HG02610 (cell line): ENCODE results near the gene MSMB.

Experiments used
- ATAC-seq: cut with Tn5 transposase; IDR thresholded peaks from one replicate; pipeline ENCODE4 v1.9.1; 2021; ENCODE audit warnings: mild to moderate bottlenecking, moderate library complexity; ENCODE audit not compliant: unreplicated experiment

The MSMB gene

DNA sequence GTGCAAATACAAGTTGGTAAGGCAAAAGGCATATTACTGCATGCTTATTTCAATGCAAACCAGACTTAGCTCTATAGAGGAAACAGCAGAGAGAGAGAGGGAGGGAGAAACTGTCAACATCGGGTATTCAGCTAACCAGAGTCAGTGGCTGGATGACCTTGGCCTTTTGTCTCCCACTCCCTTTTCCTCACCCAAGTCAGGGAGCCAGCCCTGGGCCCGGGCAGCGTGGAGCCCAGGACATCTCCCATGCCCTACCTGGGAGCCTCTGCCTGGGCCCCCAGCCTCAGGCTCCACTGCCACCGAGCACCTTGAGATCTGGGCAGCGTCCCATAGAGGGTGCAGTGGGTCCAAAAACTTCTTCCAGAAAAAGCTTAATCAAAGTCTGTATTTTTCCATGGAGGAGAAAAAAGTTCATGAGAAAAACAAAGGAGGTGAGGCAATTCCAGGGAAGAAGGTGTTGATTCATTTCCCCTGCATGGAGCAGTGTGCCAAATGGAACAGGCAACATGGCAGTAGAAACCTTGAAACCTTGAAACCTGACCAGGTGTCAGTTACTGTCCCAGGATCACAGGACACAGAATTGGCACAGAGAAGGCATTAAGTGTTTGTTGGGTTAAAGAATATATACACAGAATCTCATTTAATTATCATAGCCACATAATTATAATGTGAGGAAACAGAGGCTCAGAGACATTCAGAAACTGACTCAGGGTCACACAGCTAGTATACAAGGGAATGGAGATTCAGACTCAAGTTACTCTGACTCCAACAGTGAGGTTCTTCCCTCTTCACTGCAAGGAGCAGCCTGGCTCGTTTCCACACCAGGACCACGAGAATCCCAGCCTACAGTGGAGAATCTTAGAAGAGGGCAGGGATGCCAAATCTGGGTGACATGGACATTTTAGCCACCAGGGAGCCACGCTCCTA, 9.9 kb downstream of the MSMB start:
- no peak for ATAC-seq

DNA sequence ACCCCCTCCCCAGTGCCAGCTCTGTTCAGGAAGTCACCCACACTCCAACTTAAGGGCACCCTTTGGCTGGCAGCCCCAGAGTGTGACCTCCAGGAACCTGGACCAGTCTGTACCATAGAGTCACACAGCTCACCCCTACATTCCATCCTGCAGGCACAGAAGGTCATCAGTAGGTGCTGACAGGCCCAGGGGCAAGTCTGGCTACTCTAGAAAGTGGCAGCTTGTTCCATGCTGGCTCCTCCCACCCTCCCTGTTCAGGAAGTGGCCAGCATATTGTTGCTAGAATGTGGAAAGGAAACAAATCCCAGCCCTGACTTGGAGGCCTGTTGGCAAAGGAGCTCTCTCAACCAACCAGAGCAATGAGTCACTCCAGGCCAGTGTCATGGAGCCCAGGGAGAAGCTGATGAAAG, 12.5 kb downstream of the MSMB start:
- ATAC-seq: no peak

DNA sequence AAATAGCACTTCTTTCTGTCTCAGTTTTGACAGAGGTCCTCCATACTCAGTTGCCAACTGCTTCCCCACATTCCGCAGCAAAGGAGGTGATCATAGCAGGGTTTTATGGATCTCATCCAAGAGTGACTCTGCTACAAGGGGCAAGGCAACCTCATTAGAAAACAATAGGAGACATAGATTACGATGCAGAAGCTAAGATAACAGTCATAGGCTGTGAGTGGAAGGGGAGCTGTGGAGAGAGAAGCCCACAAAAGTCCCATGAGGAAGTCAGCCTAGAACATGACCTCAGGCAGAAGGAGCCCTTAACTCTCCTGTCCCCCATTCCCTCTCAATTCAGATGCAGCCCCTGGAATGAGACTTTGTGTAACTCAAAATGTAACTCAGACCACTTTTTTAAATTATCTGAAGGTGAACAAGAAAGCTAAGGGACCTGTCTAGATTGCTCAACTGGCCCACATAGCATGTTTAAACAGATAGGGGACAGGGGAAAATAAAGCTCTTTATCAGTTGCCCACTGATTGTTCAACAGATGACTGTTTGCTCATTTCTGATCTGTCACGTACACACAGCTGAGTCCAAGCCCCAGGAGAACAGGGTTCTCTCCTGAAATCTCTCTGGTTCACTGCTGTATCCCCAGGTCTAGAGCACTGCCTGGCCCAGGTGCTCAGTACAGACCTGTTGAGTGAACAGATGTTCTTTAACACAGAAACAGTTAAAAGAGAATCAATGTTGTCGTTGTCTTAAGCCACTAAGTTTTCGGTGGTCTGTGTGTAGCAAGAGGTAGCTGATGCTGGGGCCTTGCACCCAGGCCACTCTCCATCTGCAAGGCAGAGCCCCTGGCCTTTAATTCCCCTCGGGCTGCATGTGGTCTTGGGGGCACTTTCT, 14.2 kb downstream of the MSMB start:
- no peak for ATAC-seq

DNA sequence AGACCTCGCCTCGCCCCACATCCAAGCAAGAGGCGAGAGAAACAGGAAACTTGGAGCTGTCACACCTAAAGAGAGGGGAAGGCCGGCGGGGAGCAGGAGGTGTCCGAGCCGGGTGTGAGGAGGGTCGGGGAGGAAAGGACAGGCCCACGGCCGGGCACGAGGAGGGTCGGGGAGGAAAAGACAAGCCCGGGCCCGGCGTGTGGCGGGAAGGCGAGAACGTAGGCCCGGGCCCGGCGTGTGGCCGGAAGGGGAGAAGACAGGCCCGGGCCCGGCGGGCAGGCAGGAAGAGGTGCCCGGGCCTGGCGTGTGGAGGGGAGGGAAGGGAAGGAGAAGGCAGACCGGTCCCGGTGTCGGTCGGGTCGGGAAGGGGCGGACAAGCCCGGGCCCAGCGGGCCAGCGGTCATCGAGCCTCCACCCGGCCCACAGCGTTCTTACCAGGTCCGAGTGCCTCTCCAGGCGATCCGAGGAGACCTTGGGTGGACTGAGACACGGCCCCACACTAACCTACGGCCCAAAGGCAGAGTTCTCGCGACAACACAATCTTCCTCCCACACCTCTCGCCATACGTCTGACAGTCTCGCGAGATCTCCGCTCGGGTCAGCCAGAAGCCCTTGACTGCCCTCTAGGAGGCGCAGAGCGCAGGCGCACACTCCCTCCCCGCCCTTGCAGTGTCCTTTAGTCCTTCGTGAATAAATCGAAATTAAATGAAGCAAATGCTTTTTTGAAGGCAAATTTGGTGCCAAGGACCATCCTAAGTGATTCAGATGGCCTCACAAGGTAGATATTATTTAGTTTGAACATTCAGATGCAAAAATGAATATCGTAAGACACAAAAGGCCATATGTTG, 15.8 kb downstream of the MSMB start, which contains the start of gene NCOA4:
NCOA4 (minus strand) TSS at position 533 of the 847 bp plus-strand sequence. CDS start 13,943 bp downstream, outside the sequence.
- ATAC-seq: peak; percentile 98

DNA sequence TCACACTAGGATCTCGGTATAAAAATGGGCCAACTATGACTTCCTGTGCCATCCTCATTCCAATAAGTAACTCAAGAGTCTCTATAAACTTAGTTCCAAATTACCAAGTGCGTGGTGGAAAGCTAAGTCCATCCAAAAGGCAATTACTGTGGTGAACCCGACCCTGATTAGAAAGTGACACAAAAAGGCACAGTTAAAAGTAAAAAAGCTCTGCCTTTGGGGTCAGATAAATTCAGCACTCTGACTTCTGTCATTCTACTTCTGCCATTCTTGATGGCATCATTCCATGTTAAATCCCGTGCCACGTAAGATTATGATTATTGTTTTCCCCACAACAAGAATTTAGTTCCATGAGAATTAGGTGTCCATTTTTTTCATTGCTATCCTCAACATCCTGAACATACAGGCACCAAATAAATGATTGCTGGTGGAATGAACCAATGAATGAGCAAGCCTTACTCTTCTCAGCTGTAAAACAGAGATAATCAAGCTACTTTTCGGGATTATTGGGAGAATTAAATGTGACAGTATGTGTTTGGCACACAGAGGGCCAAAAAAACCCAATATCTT, 16.5 kb downstream of the MSMB start:
- ATAC-seq: no peak

DNA sequence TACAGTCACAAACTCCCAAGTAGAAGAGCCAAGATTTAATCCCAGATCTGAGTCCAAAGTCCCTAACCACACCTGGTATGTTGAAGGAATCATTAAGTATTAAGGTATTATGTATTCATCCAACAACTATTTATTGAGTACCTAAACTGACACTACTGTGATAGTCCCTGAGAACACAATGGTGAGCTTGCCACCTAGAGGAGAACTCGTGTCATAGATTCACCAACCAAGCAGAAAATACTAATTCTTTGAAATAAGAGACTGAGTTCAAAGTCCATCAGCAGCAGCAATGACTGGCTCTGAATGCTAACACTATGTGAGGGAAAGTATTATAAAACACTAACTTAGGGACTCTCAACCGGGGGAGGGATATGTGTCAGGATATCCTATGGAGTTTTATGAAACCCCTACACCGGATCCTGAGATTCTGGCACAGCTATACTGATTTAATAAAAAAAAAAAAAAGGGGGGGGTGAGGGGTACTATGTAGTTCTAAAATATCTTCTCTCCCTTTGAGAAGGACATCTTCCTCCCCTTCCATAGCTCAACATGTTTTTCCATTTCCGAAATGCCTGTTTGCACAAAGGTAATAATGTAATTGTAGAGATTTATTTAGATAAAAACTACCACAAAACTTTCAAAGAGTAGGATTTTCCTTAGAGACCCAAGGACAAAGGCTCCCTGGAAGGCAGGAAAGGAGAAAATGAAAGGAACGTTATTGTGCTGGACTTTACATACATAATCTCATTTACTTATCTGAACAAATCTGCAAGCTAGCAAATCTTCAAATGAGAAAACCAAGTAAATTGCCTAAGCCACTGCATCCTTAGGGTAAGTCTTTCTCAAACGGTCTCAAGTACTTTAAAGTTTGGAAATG, 17.2 kb downstream of the MSMB start:
- ATAC-seq: peak; percentile 39

DNA sequence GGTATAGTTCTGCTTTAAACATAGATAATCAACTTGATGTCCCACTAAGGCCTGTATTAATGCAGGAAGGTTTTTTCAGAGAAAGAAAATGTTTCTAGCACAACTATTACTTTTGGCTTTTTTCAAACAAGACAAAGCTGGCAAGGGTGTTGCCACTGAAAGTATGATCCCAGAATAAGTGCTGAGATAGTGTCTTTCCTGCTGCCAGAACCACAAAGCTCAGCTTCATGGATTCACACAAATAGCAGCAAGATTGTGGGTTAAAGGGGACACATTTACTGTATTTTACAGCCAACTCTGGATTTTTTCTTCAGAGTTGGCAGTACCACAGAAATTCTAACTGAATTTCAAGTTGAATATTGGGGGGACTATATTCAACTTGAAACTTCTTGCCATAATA, 20.0 kb downstream of the MSMB start:
- no peak for ATAC-seq

DNA sequence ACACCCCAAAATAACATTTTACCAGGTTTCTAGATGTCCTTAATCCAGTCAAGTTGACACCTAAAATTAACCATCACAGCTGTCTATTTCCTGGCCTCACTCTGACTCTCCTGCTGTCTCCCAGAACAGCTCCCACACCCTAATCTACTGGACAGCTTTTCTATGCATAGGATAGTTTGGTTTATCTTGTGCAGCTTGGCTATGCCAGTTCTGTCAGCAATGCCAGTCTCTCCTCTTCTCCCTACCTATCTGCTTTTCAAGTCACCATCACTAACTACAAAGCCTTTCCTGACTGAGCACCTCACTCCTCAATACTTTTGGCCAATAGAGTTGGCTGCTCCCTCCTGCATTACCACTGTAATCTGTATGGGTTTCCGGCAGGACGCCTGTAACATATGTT, 20.7 kb downstream of the MSMB start:
- no peak for ATAC-seq

DNA sequence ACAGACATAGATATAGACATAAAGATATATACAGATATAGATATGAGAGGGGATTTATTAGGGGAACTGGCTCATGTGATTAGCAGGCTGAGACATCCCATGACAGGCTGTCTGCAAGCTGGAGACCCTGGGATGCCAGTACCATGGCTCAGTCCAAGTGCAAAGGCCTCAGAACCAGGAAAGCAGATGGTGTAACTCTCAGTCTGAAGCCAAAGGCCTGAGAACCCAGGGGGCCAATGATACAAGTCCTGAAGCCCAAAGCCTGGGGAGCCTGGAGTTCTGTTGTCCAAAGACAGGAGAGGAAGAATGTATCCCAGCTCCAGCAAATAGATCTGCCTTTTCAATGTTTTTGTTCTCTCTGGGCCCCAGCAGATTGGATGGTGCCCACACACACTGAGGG, 21.1 kb downstream of the MSMB start:
- ATAC-seq: no peak

DNA sequence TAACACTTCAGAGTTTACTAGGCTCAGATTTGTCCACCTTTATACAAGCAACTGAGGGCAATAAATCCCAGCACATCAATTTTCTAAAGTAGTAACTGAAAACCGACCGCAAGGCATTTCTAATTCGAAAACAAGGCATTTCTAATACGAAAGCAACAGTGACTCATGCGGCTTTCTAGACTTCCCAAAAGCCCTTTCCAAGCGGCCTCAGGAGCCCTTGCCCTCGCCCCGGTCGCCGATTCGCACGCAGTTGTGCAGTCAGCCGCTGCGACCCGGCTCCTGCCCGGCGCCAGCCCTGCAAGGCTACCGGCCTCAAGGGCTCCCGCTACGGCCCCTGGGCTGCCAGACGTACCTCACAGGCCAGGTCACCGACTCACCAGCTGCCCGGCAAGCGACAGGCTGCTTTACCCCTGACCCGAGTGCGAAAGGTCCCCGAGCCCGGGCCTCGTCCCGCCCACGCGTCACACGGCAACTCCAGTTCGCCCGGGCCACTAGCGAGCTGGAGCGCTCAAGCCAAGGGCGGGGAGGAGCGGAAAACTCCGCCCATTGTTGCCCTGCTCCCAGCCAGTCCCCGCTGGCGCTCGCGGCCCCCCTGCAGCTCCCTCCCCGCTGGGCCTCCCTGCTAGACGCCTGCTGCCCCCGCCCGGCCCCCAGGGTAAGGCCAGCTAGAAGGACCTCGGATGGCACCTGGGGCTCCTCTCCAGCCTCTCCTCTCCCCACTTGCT, 22.9 kb downstream of the MSMB start:
- peak; percentile 92 for ATAC-seq

DNA sequence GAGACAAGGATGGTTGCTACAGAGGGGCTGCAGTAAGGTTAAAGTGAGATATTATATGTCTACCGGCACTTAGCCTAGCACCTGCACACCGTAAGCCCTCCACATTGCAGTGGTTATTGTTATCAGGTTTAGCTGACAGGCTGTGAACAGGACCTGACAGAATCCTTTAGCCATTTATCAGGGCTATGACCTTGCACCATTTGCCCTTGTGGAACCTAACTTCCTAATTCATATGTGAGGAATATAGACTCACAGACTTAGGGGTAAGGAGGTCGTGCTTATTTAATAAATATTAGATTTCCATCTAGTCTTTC, 25.8 kb downstream of the MSMB start:
- no peak for ATAC-seq

DNA sequence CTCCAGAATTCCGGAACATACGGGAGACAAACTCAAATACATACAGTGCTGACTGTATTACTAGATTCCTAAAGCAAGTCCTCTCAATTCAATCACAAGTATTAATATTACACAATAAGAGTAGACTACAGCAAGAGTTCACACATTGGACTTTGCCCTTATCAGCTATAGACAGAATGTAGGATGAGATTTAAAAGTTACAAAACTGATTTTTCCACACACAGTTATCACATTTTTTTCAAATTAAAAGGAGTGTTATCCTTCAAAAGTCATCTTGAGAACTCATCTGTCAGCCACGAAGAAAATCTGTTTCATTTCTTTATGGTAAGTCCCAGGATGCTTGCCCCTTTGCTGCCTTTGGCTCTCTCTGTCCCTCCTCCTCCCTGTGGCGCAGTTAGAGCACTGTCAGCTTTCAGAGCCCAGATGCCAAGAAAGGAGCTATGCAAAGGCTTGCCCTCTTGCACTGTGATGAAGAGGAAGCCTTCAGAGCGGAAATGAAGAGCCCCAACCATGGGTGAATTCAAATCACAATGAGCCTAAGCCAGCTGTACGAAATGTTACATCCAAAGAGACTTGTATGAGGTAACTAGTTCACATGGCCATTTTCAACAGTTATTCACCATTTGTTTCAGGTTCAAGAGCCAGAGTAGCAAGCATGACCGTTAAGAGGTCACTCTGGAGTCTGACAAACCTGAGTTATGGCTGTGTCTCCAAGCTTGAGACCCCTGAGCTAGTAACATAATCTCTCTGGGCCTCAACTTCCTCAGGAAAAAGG, 26.3 kb downstream of the MSMB start:
- ATAC-seq: no peak

DNA sequence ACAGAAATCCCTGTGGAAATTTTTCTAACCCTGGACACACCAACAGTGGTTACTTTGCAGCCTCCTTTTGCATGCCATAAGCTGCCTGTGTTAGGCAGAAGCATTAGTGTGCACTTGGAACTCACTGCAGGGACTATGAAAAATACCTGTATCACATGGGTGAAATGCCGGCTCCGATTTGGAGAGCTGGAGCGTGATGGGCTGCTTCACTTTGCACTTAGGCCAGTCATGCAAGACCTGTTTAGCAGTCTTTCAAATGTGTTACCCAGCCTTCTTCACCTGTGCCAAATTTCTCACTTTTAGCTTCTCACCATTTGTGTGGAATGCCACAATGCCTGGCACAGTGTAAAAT, 26.9 kb downstream of the MSMB start:
- ATAC-seq: no peak

DNA sequence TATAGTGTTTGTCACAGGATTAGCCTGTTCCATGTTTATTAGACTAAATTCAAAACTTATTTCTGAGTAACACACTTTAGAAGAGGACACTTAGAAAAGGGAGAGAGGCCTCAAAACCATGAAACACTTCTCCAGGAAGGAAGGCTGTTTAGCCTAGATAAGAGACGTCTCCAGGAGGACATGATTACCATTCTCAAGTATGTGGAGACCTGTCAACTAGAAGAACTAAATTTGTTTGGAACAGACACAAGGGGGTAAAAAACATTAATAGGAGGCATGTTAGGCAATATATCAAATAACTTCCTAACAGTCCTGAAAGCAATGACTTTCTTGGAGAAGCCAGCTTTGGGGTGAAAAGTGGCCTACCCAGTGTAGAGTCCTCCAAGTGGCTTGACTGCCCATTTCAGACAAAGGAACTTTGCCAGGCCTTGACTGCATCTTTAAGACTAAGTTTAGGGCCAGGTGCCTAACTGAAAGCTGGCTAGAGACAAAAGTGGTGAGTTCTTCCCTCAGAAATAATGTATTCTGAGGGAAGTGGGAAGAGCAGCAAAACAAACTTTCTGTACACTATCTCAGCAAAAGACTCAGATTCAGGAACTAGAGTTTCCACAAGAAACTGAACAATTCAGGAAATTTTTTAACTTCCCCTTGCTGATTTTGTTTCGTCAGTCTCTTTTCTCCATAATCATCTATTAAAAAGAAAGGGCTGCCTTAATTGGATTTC, 27.5 kb downstream of the MSMB start:
- no peak for ATAC-seq

DNA sequence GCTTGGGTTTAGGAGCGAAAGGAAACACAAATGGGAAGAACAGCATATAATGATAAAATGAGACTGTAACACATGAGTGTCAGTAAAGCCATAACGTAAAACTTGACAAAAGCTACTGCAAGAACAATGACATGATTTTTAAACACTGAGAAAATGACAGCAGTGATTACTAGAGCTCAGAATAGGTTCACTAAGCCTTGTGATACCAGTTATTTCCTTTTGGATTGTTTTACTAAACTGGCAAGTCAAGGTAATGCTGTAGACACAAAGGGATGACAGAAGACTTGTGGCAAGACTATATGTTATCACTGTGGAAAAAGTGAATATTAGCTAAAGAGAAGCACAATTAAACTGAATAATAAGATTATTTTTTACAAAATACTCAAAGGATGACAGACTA, 28.3 kb downstream of the MSMB start:
- no peak for ATAC-seq

DNA sequence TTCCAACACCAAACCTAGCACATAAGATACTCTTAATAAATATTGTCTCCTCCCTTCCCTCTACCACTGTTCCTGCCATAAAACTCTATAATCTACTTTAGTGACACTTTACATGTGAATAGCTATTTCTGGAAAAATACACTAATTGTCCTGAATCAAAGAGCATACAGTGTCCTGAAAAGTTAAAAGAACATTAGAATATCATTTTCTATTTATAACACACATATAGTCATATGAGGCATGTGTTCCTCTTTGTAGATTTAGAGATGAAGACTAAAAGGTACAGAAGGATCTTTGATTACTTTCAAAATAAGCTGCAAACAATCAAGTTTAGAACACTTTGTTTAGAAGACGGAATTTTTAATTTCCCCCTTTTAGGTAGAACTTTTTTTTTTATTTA, 29.3 kb downstream of the MSMB start:
- no peak for ATAC-seq

DNA sequence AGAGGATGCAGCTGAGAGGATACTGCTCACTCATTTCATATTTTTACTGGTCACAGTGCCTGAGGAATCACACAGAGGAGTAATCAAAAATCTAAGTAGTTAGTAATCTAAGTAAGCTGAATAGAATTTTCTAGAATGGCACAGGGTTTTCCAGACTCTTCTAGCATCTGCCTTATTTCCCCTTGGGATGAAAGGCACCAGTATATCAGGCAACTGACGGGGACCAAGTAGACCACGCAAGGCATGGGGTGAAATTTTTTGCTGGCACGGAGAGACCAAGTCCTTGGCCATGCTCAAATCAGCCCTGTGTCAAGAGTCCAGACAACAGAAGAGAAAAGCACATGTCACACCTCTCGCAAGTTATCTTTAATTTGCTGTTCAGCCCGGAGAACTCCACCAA, 29.9 kb downstream of the MSMB start:
- ATAC-seq: no peak
